Hepatocyte (in vitro differentiated cells): ENCODE data around the gene CBLB. TPM values are rescaled to one million over a fixed set of nuclear protein-coding genes. Genes with fewer than 3 reads are reported as not detected.

ENCODE experiments used
- DNase-seq: peaks from one replicate; pipeline ENCODE4 v3.0.0-alpha.2; 2016; ENCODE audit warnings: low spot score
- H2AFZ ChIP-seq: fragments of 200-600 bp; sonication (generic); 2 replicates; pipeline ENCODE4 v1.6.0; 2016; ENCODE audit warnings: antibody characterized with exemption, mild to moderate bottlenecking
- H3K27ac ChIP-seq: fragments of 200-600 bp; sonication (generic); 2 replicates; pipeline ENCODE4 v1.5.1; 2016; ENCODE audit warnings: mild to moderate bottlenecking
- H3K27me3 ChIP-seq: fragments of 200-600 bp; sonication (generic); 2 replicates; pipeline ENCODE4 v1.6.1; 2016
- H3K36me3 ChIP-seq: fragments of 200-600 bp; sonication (generic); replicated peaks from 2 replicates; pipeline ENCODE4 v1.5.1; 2016; ENCODE audit warnings: low read depth; ENCODE audit not compliant: insufficient read depth
- H3K4me1 ChIP-seq: fragments of 200-600 bp; sonication (generic); 2 replicates; pipeline ENCODE4 v1.5.1; 2016; ENCODE audit warnings: mild to moderate bottlenecking, moderate library complexity; ENCODE audit not compliant: insufficient read depth
- H3K4me2 ChIP-seq: fragments of 200-600 bp; sonication (generic); 2 replicates; pipeline ENCODE4 v1.6.0; 2016
- H3K4me3 ChIP-seq: fragments of 200-600 bp; sonication (generic); 2 replicates; pipeline ENCODE4 v1.5.1; 2016; ENCODE audit warnings: mild to moderate bottlenecking
- H3K79me2 ChIP-seq: fragments of 200-600 bp; sonication (generic); 2 replicates; pipeline ENCODE4 v1.6.0; 2017; ENCODE audit warnings: mild to moderate bottlenecking
- H3K9me2 ChIP-seq: fragments of 200-600 bp; sonication (generic); replicated peaks from 2 replicates; pipeline ENCODE4 v1.6.0; 2017; ENCODE audit warnings: mild to moderate bottlenecking; ENCODE audit not compliant: insufficient read depth
- H3K9me3 ChIP-seq: fragments of 200-600 bp; sonication (generic); 2 replicates; pipeline ENCODE4 v1.5.1; 2016; ENCODE audit warnings: low read depth, mild to moderate bottlenecking
- H4K20me1 ChIP-seq: fragments of 200-600 bp; sonication (generic); 2 replicates; pipeline ENCODE4 v1.6.0; 2016; ENCODE audit warnings: mild to moderate bottlenecking; ENCODE audit not compliant: insufficient read depth, poor library complexity, severe bottlenecking
- EZH2 ChIP-seq: fragments of 200-600 bp; sonication (generic); IDR thresholded peaks from 2 replicates; pipeline ENCODE4 v1.6.1; 2016; ENCODE audit warnings: antibody characterized with exemption, mild to moderate bottlenecking, borderline replicate concordance
- EZH2phosphoT487 ChIP-seq: fragments of 200-600 bp; sonication (generic); IDR thresholded peaks from one replicate; pipeline ENCODE4 v1.6.1; 2018; ENCODE audit warnings: antibody characterized with exemption, mild to moderate bottlenecking, low read depth, moderate library complexity; ENCODE audit not compliant: unreplicated experiment, severe bottlenecking
- polyA plus RNA-seq: library from polyadenylated mRNA; unstranded; fragments of >200 nt; fragmentation: Nextera tagmentation; extraction: Ambion mirVana; gene quantifications from 2 replicates; pipeline ENCODE4 v1.2.1, GENCODE V29; 2016
- total RNA-seq: library from RNA; depleted of rRNA; stranded (reverse); fragments of >200 nt; gene quantifications from 2 replicates; pipeline ENCODE4 v1.2.3, GENCODE V29; 2014
- TF ChIP-seq, protein P1 (sequence below): fragments of 200-600 bp; sonication (generic); IDR thresholded peaks from 2 replicates; pipeline ENCODE4 v1.5.1; 2016; ENCODE audit warnings: antibody characterized with exemption, mild to moderate bottlenecking; ENCODE audit not compliant: poor library complexity

The CBLB gene
- total and polyA plus RNA-seq, 2 experiments from 2014 or later, result 22.6 to 56.0 TPM

DNA sequence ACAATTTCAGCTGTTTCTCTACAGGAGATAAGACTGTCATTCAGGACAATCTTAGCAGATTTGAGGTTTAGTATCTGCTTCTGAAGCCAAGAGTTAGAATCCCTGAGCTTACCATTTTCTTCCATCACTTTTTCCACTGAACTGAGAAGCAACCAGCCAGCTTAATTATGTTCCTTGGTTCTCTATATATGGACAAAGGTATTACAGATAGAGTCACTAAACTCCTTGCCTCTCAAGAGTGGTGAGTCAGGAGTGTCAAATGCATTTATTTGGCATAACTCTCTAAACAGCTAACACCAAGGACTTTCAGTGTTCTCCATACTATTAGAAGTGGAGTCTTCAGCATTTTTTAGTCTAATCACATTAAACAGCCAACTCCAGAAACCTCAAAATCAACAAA is 262.8 kb downstream of the CBLB start:
- no peaks in the 10 kb centered on the region for H3K27me3 ChIP-seq
- H3K79me2 ChIP-seq, result no peaks in the 10 kb centered on the region
- no peaks in the 10 kb centered on the region for H3K9me3 ChIP-seq
- H3K4me1 ChIP-seq, result no peaks in the 10 kb centered on the region
- H3K36me3 ChIP-seq, result no peaks in the 10 kb centered on the region
- no peak overlapping the region for H3K27ac ChIP-seq
- TF ChIP-seq EZH2, result no peak
- TF ChIP-seq, protein P1, sequence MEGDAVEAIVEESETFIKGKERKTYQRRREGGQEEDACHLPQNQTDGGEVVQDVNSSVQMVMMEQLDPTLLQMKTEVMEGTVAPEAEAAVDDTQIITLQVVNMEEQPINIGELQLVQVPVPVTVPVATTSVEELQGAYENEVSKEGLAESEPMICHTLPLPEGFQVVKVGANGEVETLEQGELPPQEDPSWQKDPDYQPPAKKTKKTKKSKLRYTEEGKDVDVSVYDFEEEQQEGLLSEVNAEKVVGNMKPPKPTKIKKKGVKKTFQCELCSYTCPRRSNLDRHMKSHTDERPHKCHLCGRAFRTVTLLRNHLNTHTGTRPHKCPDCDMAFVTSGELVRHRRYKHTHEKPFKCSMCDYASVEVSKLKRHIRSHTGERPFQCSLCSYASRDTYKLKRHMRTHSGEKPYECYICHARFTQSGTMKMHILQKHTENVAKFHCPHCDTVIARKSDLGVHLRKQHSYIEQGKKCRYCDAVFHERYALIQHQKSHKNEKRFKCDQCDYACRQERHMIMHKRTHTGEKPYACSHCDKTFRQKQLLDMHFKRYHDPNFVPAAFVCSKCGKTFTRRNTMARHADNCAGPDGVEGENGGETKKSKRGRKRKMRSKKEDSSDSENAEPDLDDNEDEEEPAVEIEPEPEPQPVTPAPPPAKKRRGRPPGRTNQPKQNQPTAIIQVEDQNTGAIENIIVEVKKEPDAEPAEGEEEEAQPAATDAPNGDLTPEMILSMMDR, result no peak
- TF ChIP-seq EZH2phosphoT487, result no peak
- no peak overlapping the region for H3K4me3 ChIP-seq
- H4K20me1 ChIP-seq, result no peaks in the 10 kb centered on the region
- DNase-seq, result no peak
- no peak overlapping the region for H3K4me2 ChIP-seq
- no peaks in the 10 kb centered on the region for H3K9me2 ChIP-seq
- H2AFZ ChIP-seq, result no peak overlapping the region
